NK-92 treated with Interleukin-12 subunit alpha and Interleukin-12 subunit beta, amount 100 ng/mL, for 24 hours (cell line): ENCODE measurements around the gene LRIT3.

Source experiments
- DNase-seq: peaks from one replicate; lab custom pipeline; 2025; lab: John Stamatoyannopoulos, UW

The LRIT3 gene

GRCh38 chr4:109912706-109913595 is 65.0 kb downstream of the LRIT3 start, which contains the start of gene EGF:
Gene EGF, plus strand, starts transcription at chr4:109912883. Its CDS starts 453 bp downstream, at chr4:109913336.
- no peak for DNase-seq

DNA sequence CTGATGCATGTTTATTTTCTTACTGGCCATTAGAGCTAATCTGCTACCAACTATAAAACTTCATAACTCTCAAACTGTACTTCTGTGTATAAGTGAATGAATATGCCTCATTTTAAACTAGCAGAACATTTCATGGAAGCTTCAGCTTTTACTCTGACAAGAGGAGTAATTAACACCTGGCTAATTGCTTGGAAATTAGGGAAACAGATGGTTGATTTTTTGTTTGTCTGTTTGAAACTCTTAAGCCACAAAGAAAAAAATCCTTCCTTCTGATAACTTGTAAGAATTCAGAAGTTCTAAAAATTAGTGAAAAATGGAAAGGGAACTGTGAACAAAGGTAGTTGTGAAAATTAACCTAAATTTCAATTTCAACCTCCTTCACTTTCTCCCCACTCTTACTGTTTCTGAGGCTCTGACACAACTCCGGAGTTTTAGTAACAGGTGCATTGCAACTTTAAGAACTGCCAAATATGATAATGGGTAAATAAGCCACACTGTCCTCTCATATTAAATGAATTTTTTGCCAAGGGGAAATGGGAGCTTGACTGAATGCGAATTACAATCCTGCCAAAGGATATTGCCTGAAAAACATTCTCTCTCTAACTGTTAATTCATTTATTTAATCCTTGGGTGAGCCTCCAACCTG is 65.8 kb downstream of the LRIT3 start:
- DNase-seq = no peak

DNA sequence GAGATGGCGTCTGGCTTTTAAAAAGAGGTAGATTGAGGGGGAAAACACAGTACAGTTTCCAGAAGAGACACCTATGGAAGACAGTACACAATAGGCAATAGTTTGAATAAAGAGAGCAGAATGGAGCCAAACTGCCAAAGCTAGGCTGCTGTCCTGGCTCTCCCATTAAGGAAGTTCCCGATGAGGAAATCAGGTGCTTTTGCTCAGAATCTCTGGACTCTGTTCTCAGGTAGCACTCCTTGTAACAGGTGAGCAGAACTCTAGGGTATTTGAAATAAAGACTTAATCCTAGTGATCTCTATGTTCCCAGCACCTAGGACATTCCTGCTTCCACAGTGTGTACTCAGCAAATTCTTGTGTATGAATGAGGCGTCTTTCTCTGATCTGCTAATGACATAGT is 66.4 kb downstream of the LRIT3 start:
- no peak for DNase-seq

DNA sequence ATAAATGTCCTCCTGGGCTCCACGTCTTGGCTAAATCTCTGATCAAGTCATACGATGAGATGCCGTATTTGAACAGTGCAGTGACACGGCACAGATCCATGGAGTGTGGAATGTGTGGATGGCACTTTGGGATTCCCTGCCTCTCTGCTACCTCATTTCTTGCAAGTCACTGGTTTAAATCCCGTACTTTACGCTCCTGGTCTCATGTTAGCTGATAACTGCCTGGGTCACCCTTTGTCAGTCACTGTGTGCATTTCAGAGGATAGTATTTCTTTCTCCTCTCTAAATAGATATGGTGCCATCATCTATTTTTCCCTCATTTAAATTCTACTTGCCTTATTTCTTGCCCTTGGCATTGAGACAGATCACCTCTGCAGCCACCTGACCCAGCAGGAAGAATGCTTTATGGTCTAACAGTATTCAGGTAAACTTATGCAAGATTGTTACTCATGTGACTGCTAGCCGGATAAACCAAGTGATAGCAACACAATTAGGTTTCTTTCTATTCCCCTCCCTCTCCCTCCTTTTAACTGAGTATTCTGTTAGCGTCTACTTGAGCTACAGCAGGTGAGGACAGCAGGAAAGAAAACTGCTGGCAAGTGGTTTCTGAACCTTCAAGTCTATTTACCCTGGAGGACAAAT is 67.6 kb downstream of the LRIT3 start:
- DNase-seq = no peak

DNA sequence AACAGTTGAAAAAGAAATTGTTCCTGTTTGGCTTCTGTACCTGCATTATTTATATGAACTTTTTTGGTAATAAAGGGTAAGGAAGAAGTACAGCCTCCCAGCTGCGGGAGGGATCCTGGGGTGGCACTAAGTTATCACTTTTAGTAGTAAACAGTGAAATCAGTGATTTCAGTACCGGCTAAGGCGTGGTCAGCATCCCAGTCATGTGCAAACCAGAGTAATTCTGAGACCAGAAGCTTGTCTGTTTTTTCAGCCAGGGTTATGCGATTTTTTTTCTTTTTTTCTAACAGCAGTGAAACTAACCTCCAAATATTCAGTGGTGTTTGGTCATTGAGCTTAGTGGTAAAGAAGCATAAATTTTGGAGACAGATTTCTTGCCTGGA is 68.1 kb downstream of the LRIT3 start:
- DNase-seq = no peak

GRCh38 chr4:109921384-109921808 is 73.5 kb downstream of the LRIT3 start:
- DNase-seq = no peak
